ENCODE results near the gene DACT2.

The DACT2 gene

DNA sequence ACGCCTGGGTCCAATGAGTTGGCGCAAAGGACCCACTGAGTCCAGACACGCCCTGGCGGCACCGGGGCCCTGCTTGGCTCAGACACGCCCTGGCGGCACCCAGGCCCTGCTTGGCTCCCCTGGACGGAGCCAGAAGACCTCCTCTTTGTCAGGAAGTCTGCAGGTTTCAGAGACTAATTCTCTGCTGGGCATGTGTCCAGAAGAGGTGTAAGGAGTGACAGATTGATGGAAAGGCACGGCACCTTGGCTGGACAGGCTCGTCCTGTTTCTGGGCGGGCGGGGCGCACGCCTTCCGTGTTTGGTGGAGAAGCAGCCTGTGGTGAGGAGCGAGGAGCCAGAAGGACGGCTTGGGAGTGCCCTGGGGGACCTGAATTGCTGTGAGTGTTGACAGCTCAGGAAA is 23.1 kb upstream of the DACT2 start:
- no peaks in the 10 kb centered on the region for H3K27me3 ChIP-seq (ENCODE audit: insufficient read depth, insufficient read length)
- no peak for DNase-seq (ENCODE audit: low read depth, low spot score)
- no peaks in the 10 kb centered on the region for H3K36me3 ChIP-seq (ENCODE audit: insufficient read depth, insufficient read length, low read length)
- H3K9me3 ChIP-seq (ENCODE audit: insufficient read depth, low read length) = no peaks in the 10 kb centered on the region
- H3K4me3 ChIP-seq (ENCODE audit: insufficient read length, low read depth) = no peak overlapping the region
- H3K9ac ChIP-seq (ENCODE audit: insufficient read length, low read depth) = no peak overlapping the region
- no peak for TF ChIP-seq YY1 (IDR thresholded peaks at IDR 0.05; ENCODE audit: insufficient read depth, insufficient read length)
- no peak for TF ChIP-seq ZNF274 (IDR thresholded peaks at IDR 0.05; ENCODE audit: low read depth, low read length)
- no peak for TF ChIP-seq SUZ12 (IDR thresholded peaks at IDR 0.05; ENCODE audit: extremely low read depth, insufficient read depth, insufficient read length)
- peaks cover 2% of the 10 kb centered on the region for H3K4me1 ChIP-seq (ENCODE audit: insufficient read depth, insufficient read length)

- H3K36me3 ChIP-seq (ENCODE audit: insufficient read depth, insufficient read length, low read length) = no peaks in the 10 kb centered on the region
- H3K4me3 ChIP-seq (ENCODE audit: insufficient read length, low read depth) = no peak overlapping the region
- no peak for DNase-seq (ENCODE audit: low read depth, low spot score)
- H3K9ac ChIP-seq (ENCODE audit: insufficient read length, low read depth) = no peak overlapping the region
- TF ChIP-seq YY1 (IDR thresholded peaks at IDR 0.05; ENCODE audit: insufficient read depth, insufficient read length) (no peak), ZNF274 (IDR thresholded peaks at IDR 0.05; ENCODE audit: low read depth, low read length) (no peak), SUZ12 (IDR thresholded peaks at IDR 0.05; ENCODE audit: extremely low read depth, insufficient read depth, insufficient read length) (no peak)
- H3K27me3 ChIP-seq (ENCODE audit: insufficient read depth, insufficient read length) = peaks cover 7% of the 10 kb centered on the region
- peaks cover 2% of the 10 kb centered on the region for H3K4me1 ChIP-seq (ENCODE audit: insufficient read depth, insufficient read length)
- no peaks in the 10 kb centered on the region for H3K9me3 ChIP-seq (ENCODE audit: insufficient read depth, low read length)
These were observed 21.8 kb upstream of the DACT2 start for GRCh38 chr6:168341280-168341900.

GRCh38 chr6:168340819-168341218 is 21.2 kb upstream of the DACT2 start:
- DNase-seq (ENCODE audit: low read depth, low spot score) = no peak
- H3K9ac ChIP-seq (ENCODE audit: insufficient read length, low read depth) = no peak overlapping the region
- H3K36me3 ChIP-seq (ENCODE audit: insufficient read depth, insufficient read length, low read length) = no peaks in the 10 kb centered on the region
- H3K4me3 ChIP-seq (ENCODE audit: insufficient read length, low read depth) = no peak overlapping the region
- H3K9me3 ChIP-seq (ENCODE audit: insufficient read depth, low read length) = no peaks in the 10 kb centered on the region
- TF ChIP-seq YY1 (IDR thresholded peaks at IDR 0.05; ENCODE audit: insufficient read depth, insufficient read length) (no peak), ZNF274 (IDR thresholded peaks at IDR 0.05; ENCODE audit: low read depth, low read length) (no peak), SUZ12 (IDR thresholded peaks at IDR 0.05; ENCODE audit: extremely low read depth, insufficient read depth, insufficient read length) (no peak)
- peaks cover 2% of the 10 kb centered on the region for H3K4me1 ChIP-seq (ENCODE audit: insufficient read depth, insufficient read length)
- H3K27me3 ChIP-seq (ENCODE audit: insufficient read depth, insufficient read length) = peaks cover 7% of the 10 kb centered on the region

DNA sequence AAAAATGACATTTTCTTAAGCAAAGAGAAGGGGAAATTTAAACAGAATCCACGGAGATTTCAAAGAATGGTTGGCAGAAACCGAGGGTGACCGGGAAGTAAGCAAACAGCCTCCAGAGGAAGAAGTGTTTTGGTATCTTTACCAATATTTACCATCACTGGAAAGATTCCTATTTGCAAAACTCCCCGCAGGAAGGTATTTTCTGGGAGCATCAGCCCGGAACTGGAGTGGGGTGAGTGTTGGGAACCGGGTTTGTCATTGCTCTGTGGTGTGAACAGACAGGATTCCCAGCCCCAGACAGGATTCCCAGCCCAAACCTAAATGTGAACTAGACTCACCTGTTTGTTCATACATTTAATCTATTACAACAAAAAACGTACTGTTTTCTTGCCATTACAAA is 19.2 kb upstream of the DACT2 start:
- DNase-seq (ENCODE audit: low read depth, low spot score) = no peak
- Histone ChIP-seq H3K4me3 (ENCODE audit: insufficient read length, low read depth) (no peak overlapping the region), H3K27me3 (ENCODE audit: insufficient read depth, insufficient read length) (peaks cover 7% of the 10 kb centered on the region), H3K4me1 (ENCODE audit: insufficient read depth, insufficient read length) (peaks cover 2% of the 10 kb centered on the region), H3K36me3 (ENCODE audit: insufficient read depth, insufficient read length, low read length) (no peaks in the 10 kb centered on the region), H3K9ac (ENCODE audit: insufficient read length, low read depth) (no peak overlapping the region), H3K9me3 (ENCODE audit: insufficient read depth, low read length) (no peaks in the 10 kb centered on the region)
- no peak for TF ChIP-seq YY1 (IDR thresholded peaks at IDR 0.05; ENCODE audit: insufficient read depth, insufficient read length)
- TF ChIP-seq SUZ12 (IDR thresholded peaks at IDR 0.05; ENCODE audit: extremely low read depth, insufficient read depth, insufficient read length) = no peak
- no peak for TF ChIP-seq ZNF274 (IDR thresholded peaks at IDR 0.05; ENCODE audit: low read depth, low read length)

DNA sequence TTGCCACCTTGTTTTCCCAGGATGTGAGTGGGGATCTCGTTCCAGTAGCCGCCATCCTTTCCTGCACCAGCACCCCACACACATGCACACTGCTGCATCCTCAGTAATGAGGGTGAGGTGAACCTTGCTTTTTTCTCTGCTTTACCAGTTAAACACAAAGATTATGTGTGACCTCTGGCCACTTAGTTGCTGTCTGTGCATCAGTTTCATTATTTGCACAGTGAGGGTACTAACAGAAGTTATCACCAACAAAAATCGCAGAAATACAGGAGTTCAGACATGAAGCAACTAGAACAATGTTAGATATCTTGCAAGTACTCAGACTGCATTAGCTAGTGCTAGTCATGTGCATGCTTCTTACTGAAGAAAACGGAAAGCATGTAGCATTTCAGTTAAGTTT is 17.4 kb upstream of the DACT2 start:
- DNase-seq (ENCODE audit: low read depth, low spot score) = no peak
- no peaks in the 10 kb centered on the region for H3K36me3 ChIP-seq (ENCODE audit: insufficient read depth, insufficient read length, low read length)
- TF ChIP-seq YY1 (IDR thresholded peaks at IDR 0.05; ENCODE audit: insufficient read depth, insufficient read length) (no peak), ZNF274 (IDR thresholded peaks at IDR 0.05; ENCODE audit: low read depth, low read length) (no peak), SUZ12 (IDR thresholded peaks at IDR 0.05; ENCODE audit: extremely low read depth, insufficient read depth, insufficient read length) (no peak)
- no peak overlapping the region for H3K9ac ChIP-seq (ENCODE audit: insufficient read length, low read depth)
- H3K4me1 ChIP-seq (ENCODE audit: insufficient read depth, insufficient read length) = no peaks in the 10 kb centered on the region
- H3K9me3 ChIP-seq (ENCODE audit: insufficient read depth, low read length) = no peaks in the 10 kb centered on the region
- peaks cover 7% of the 10 kb centered on the region for H3K27me3 ChIP-seq (ENCODE audit: insufficient read depth, insufficient read length)
- H3K4me3 ChIP-seq (ENCODE audit: insufficient read length, low read depth) = no peak overlapping the region

- Histone ChIP-seq H3K4me1 (ENCODE audit: insufficient read depth, insufficient read length) (no peaks in the 10 kb centered on the region), H3K9me3 (ENCODE audit: insufficient read depth, low read length) (0 out of 2 replicates have a peak, but pooled peaks cover under 1% of the 10 kb centered on the region), H3K9ac (ENCODE audit: insufficient read length, low read depth) (no peak overlapping the region), H3K4me3 (ENCODE audit: insufficient read length, low read depth) (no peak overlapping the region), H3K36me3 (ENCODE audit: insufficient read depth, insufficient read length, low read length) (no peaks in the 10 kb centered on the region), H3K27me3 (ENCODE audit: insufficient read depth, insufficient read length) (peaks cover 25% of the 10 kb centered on the region)
- no peak for DNase-seq (ENCODE audit: low read depth, low spot score)
- TF ChIP-seq ZNF274 (IDR thresholded peaks at IDR 0.05; ENCODE audit: low read depth, low read length) = no peak
- TF ChIP-seq YY1 (IDR thresholded peaks at IDR 0.05; ENCODE audit: insufficient read depth, insufficient read length) = no peak
- no peak for TF ChIP-seq SUZ12 (IDR thresholded peaks at IDR 0.05; ENCODE audit: extremely low read depth, insufficient read depth, insufficient read length)
These were observed 14.4 kb upstream of the DACT2 start for GRCh38 chr6:168333989-168334388.

- no peak for DNase-seq (ENCODE audit: low read depth, low spot score)
- no peak overlapping the region for H3K4me3 ChIP-seq (ENCODE audit: insufficient read length, low read depth)
- H3K9me3 ChIP-seq (ENCODE audit: insufficient read depth, low read length) = 0 out of 2 replicates have a peak, but pooled peaks cover 4% of the 10 kb centered on the region
- no peak for TF ChIP-seq SUZ12 (IDR thresholded peaks at IDR 0.05; ENCODE audit: extremely low read depth, insufficient read depth, insufficient read length)
- TF ChIP-seq YY1 (IDR thresholded peaks at IDR 0.05; ENCODE audit: insufficient read depth, insufficient read length) = no peak
- no peak for TF ChIP-seq ZNF274 (IDR thresholded peaks at IDR 0.05; ENCODE audit: low read depth, low read length)
- H3K27me3 ChIP-seq (ENCODE audit: insufficient read depth, insufficient read length) = peaks cover 28% of the 10 kb centered on the region
- no peak overlapping the region for H3K9ac ChIP-seq (ENCODE audit: insufficient read length, low read depth)
- no peaks in the 10 kb centered on the region for H3K4me1 ChIP-seq (ENCODE audit: insufficient read depth, insufficient read length)
- no peaks in the 10 kb centered on the region for H3K36me3 ChIP-seq (ENCODE audit: insufficient read depth, insufficient read length, low read length)
These were observed 13.9 kb upstream of the DACT2 start for GRCh38 chr6:168333491-168333890.

Data from NT2/D1 (cell line).